Left ventricle myocardium superior (tissue), 1 donor: Measurements from ENCODE around the gene MARCKS. TPM values are rescaled to one million over a fixed set of nuclear protein-coding genes. Genes with fewer than 3 reads are reported as not detected.

Experiments used
- ATAC-seq: fragments of 200-7000 bp; cut with Tn5 transposase; one replicate; pipeline ENCODE4 v1.9.1; 2020; ENCODE audit warnings: mild to moderate bottlenecking, moderate library complexity
- DNase-seq: peaks from one replicate; pipeline ENCODE4 v3.0.0-alpha.2; 2020
- intact Hi-C: fragments of 100-400 bp; cut with micrococcal nuclease; formaldehyde crosslinking; loops from one replicate; pipeline ENCODE4 v1.11.0; 2022
- long read RNA-seq: library from polyadenylated mRNA; unstranded; transcript quantifications from one replicate; pipeline ENCODE4 v2.0.0, GENCODE V29; 2021
- total RNA-seq: library from RNA; stranded (reverse); fragmentation: NEBNext Ultra II Directional; extraction: Animal tissue kit (Norgen Biotek cat#: 25700); gene quantifications from one replicate; pipeline ENCODE4 v1.2.1, GENCODE V29; 2021
- donor health status: DM: no; HTN: yes; CAD: no; lungs with severe emphysema.

Gene MARCKS
- total RNA-seq, result 25.4 TPM
- long read RNA-seq, full-length matches to known transcripts, result 17 of 43 reads
- long read RNA-seq, partial matches to known transcripts, result 24 of 43 reads
- long read RNA-seq, other reads (novel, unspliced or antisense), result 2 of 43 reads

- peak; percentile 75 for ATAC-seq
- intact Hi-C loops, result no loop called here
- peak; percentile 91 for DNase-seq
These were observed at the start of gene MARCKS for GRCh38 chr6:113856625-113857555. TSS of gene MARCKS (plus strand) at chr6:113857345. CDS start at chr6:113857746, 401 bp downstream.

GRCh38 chr6:113809826-113810225, 47.3 kb upstream of the MARCKS start:
- ATAC-seq (peak; percentile 54), DNase-seq (no peak)
- intact Hi-C loops, result no loop called here

GRCh38 chr6:113813142-113813541, 44.0 kb upstream of the MARCKS start:
- intact Hi-C loops, result no loop called here
- DNase-seq (no peak), ATAC-seq (no peak)

- intact Hi-C loops, result no loop called here
- ATAC-seq, result no peak
- no peak for DNase-seq
These were observed 38.6 kb upstream of the MARCKS start for GRCh38 chr6:113818578-113818977.

GRCh38 chr6:113819169-113819830, 37.8 kb upstream of the MARCKS start:
- no peak for ATAC-seq
- intact Hi-C loops, result no loop called here

GRCh38 chr6:113820761-113821160, 36.4 kb upstream of the MARCKS start:
- intact Hi-C loops, result no loop called here
- DNase-seq (no peak), ATAC-seq (no peak)

More at GRCh38 chr6:113819169-113819830, 37.8 kb upstream of the MARCKS start:
- no peak for DNase-seq

GRCh38 chr6:113821445-113821844, 35.7 kb upstream of the MARCKS start:
- DNase-seq (no peak), ATAC-seq (no peak)
- intact Hi-C loops, result no loop called here

GRCh38 chr6:113823916-113824315, 33.2 kb upstream of the MARCKS start:
- ATAC-seq (no peak), DNase-seq (no peak)
- intact Hi-C loops, result no loop called here

GRCh38 chr6:113824411-113824810, 32.7 kb upstream of the MARCKS start:
- ATAC-seq, result no peak
- DNase-seq, result no peak
- intact Hi-C loops, result no loop called here

GRCh38 chr6:113824866-113825265, 32.3 kb upstream of the MARCKS start:
- no peak for DNase-seq
- intact Hi-C loops, result no loop called here
- no peak for ATAC-seq

- DNase-seq (peak; percentile 93), ATAC-seq (peak; percentile 98)
- intact Hi-C loops, result no loop called here
These were observed 31.4 kb upstream of the MARCKS start for GRCh38 chr6:113825781-113826180.

- intact Hi-C loops, result no loop called here
- ATAC-seq, result no peak
- no peak for DNase-seq
These were observed 28.0 kb upstream of the MARCKS start for GRCh38 chr6:113828984-113829695.

- intact Hi-C loops, result no loop called here
- DNase-seq (no peak), ATAC-seq (no peak)
These were observed 27.5 kb upstream of the MARCKS start for GRCh38 chr6:113829696-113830045.

- DNase-seq, result no peak
- ATAC-seq, result no peak
- intact Hi-C loops, result no loop called here
These were observed 27.0 kb upstream of the MARCKS start for GRCh38 chr6:113830140-113830539.

GRCh38 chr6:113833537-113833936, 23.6 kb upstream of the MARCKS start:
- intact Hi-C loops, result no loop called here
- DNase-seq (no peak), ATAC-seq (peak; percentile 27)

- ATAC-seq, result no peak
- intact Hi-C loops, result no loop called here
These were observed 20.0 kb upstream of the MARCKS start for GRCh38 chr6:113837170-113837569.

GRCh38 chr6:113842165-113842564, 15.0 kb upstream of the MARCKS start:
- ATAC-seq (no peak), DNase-seq (no peak)
- intact Hi-C loops, result no loop called here

More at GRCh38 chr6:113837170-113837569, 20.0 kb upstream of the MARCKS start:
- no peak for DNase-seq

GRCh38 chr6:113843500-113844073, 13.6 kb upstream of the MARCKS start:
- intact Hi-C loops, result no loop called here
- no peak for ATAC-seq
- no peak for DNase-seq

- intact Hi-C loops, result no loop called here
- DNase-seq (no peak), ATAC-seq (no peak)
These were observed 10.6 kb upstream of the MARCKS start for GRCh38 chr6:113846577-113846976.
